HG02870 (cell line): ENCODE measurements around the gene SRRD.
"Not testable (repeated sequence)": the region's sequence is repeated elsewhere in the genome, so short reads cannot be mapped to it uniquely, and the experiment has no call there.

Source experiments
- ATAC-seq: cut with Tn5 transposase; IDR thresholded peaks from one replicate; pipeline ENCODE4 v1.9.1; 2021; ENCODE audit warnings: mild to moderate bottlenecking, moderate library complexity; ENCODE audit not compliant: unreplicated experiment

SRRD gene

GRCh38 chr22:26515931-26516330 lies 32.3 kb downstream of the SRRD start:
- no peak for ATAC-seq

- ATAC-seq, result no peak
Measured at GRCh38 chr22:26516503-26516902, 32.8 kb downstream of the SRRD start.

GRCh38 chr22:26517429-26517828 lies 33.8 kb downstream of the SRRD start:
- no peak for ATAC-seq

- no peak for ATAC-seq
Measured at GRCh38 chr22:26522012-26522411, 38.3 kb downstream of the SRRD start.

- ATAC-seq, result no peak
Measured at GRCh38 chr22:26522592-26522991, 38.9 kb downstream of the SRRD start.

GRCh38 chr22:26524870-26525269 lies 41.2 kb downstream of the SRRD start:
- no peak for ATAC-seq

- ATAC-seq, result no peak
Measured at GRCh38 chr22:26525946-26526564, 42.4 kb downstream of the SRRD start.

GRCh38 chr22:26527167-26527566 lies 43.5 kb downstream of the SRRD start:
- no peak for ATAC-seq

GRCh38 chr22:26527574-26528465 lies 44.1 kb downstream of the SRRD start:
- no peak for ATAC-seq

GRCh38 chr22:26528518-26528917 lies 44.8 kb downstream of the SRRD start:
- not testable (repeated sequence) for ATAC-seq

GRCh38 chr22:26529345-26529744 lies 45.7 kb downstream of the SRRD start:
- ATAC-seq, result no peak

- ATAC-seq, result no peak
Measured at GRCh38 chr22:26534171-26534855, 50.6 kb downstream of the SRRD start.

GRCh38 chr22:26534874-26535602 lies 51.4 kb downstream of the SRRD start:
- ATAC-seq, result no peak

GRCh38 chr22:26535603-26535908 lies 51.9 kb downstream of the SRRD start:
- ATAC-seq, result no peak

GRCh38 chr22:26536056-26536761 lies 52.5 kb downstream of the SRRD start:
- ATAC-seq, result no peak

GRCh38 chr22:26536762-26537134 lies 53.1 kb downstream of the SRRD start:
- ATAC-seq, result no peak

GRCh38 chr22:26540119-26540518 lies 56.4 kb downstream of the SRRD start:
- no peak for ATAC-seq

- ATAC-seq, result no peak
Measured at GRCh38 chr22:26541167-26541819, 57.6 kb downstream of the SRRD start.

- ATAC-seq, result no peak
Measured at GRCh38 chr22:26542831-26543230, 59.2 kb downstream of the SRRD start.
